Stimulated activated CD8-positive, alpha-beta memory T cell treated with anti-CD3 and anti-CD28 coated beads, Interleukin-7, amount 100 ng/mL, for 24 hours (primary cell): ENCODE measurements around the gene COL4A1.

ENCODE experiments used
- DNase-seq: peaks from one replicate; pipeline ENCODE4 v3.0.0-alpha.2; 2020; ENCODE audit warnings: low read depth

The COL4A1 gene

DNA sequence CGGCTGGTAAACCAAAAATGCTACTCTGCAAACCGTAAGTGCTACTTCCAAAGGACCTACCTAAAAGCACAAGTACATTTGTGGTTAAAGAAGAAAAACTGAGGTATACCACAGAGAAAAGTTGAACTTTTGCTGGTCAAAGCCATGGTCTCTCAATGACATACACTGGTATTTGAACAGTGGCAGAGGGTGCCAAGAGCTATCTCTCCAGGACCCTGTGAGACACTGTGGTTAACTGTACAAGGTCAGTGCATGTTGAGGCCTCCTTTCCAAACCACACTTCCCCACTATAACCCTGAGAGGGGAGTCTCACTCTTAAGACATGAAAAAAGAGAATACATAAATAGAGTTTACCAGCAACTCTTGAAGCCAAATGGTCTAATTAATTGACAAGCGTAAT is 49.5 kb downstream of the COL4A1 start:
- DNase-seq = no peak

DNA sequence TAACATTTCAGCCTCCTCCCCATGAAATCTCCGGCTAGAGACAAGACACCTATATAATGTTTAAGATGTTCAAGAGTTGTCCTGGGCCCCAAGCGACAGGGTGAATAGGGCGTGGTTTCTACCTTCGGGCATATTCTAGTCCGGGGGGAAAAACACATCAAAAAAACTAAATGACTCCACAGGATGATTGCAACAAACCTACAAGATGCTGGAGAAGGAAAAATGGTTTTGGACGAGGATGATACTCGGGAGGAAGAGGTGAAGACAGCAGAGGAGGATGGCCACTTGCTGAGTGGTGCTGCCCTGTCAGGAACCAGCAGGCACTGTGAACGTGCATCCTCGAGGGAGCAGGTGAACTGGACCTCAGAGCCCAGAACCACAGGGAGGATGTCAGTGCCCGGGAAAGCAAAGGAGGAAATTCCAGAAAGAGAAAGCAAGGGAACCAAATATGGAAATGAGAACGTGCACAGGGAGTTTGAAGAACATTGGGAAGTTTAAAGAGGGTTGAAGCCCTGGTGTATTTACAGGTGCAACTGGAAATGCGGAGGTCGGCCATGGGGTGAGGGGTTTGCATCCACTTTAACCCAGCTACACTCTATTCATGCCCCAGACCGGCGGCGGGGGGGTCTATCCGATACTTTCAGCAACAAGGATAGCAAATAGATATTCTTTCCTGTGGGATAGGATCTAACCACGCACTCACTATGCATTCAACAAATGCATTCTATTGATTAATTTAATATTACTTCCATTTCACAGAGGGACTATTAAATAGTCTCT is 50.6 kb downstream of the COL4A1 start:
- no peak for DNase-seq

DNA sequence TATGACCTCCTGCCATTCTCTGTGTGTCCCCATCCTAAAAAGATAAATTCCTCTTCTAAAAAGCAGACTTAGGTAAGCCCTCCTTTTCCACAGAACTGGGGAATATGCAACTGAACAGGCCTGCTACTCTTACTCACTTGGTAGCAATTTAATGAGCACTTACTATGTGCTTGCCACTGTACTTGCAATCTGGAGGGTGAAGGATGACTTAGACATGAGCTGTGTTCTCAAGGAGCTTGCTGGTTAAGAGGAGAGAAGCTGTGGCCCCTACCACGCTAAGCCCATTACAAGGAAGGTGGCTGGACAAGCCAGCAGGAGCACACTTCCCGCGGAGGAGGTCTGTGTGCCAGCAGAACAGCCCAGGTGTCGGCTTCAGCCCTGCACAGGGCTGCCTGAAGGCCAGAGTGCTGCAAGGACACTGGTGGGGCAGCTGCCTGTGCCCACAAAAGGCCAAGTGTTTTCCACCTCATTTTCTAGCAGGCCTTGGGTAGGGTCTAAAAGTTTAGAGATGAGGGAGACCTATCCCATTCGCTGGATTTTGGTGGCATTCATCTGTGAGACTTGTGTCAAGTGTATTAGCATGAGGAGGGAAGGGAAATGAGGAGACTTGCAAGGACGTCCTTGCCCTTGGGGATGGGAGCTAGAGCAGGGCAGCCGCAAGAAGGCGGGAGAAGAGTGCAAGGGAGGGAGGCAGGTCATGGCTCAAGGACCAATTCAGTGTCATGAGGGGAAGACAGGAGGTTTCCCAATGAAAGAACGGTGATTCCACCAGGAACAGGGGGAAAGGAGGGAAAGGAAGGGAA is 52.0 kb downstream of the COL4A1 start:
- DNase-seq = no peak

DNA sequence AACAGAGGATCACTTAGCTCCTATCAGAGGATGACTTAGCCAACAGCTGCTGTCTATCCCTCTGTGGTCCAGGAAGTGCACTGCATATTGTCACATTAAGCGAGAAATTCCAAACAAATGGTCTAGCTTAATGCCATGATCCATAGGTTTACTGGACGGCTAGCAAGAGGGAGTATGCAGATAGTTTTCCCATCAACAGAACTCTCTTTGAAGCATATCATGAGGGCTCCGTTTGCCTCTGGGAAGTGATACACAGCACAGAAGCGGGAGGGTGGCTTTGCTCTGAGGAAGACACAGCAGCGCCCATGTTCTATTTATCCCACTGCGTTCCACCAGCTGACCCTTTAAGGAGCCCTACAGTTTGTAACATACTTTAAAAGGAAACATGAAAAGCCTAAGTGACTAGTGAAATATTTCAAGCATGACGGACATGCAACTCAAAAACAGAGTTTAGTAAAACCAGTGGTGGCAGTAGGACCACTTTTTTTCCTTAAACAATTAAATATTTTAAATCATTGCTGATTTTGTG is 52.7 kb downstream of the COL4A1 start:
- DNase-seq = no peak

DNA sequence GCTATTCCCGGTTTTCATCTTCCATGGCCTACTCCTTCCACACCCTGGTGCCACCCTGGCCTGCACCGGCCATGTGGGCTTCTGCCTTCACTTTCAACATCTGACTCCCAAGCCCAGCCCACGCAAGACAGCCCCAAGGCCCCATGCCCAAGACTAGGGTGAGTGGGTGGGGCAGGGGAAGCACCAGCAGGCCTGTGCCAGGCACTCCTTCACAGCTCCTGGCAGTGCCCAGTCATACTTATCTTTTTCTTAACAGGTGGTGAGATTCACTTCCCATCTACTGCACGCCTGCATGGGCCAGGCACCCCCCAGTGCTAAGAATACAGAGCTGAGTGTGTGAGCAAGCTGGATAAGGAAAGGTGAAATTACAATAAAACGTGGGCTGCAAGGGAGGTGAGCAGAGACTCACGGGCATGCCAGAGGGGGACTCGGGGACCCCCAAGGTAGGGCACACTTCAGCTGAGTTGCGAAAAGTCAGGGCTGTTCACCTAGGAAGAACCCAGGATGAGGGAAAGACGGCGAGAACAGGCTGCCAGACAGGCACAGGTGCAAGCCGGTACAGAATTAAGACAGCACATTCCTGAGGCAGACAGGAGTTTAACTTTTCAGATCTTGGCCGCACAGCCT is 55.7 kb downstream of the COL4A1 start:
- no peak for DNase-seq

DNA sequence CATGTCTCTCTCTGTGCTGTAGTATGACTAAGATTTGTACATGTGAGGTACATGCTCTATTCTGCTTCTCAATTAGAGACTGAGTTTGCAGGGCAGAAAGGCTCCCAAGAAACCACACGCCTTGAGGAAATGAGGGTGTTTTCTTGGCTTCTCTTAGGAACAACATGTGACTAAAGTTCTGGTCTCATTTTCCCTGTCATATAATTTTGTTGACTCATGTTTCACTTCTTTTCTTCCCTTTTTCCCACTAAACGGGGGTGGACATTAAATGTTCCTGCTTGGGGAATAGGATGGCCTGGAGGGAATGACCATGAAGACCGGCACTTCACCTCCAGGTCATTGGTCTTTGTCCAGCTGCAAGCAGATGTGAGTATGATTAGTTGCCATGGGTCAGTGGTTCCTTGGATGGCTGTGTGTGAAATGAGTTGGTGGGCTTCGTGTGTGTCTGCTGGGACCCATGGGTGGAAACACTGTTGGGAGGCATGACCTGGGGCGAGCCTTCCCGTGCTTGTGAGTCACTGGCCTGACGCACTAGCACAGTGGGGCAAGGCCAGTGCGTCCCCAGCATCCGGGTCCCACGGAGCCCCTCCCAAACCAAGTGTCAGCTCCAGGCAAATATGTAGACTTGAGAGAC is 56.6 kb downstream of the COL4A1 start:
- no peak for DNase-seq

DNA sequence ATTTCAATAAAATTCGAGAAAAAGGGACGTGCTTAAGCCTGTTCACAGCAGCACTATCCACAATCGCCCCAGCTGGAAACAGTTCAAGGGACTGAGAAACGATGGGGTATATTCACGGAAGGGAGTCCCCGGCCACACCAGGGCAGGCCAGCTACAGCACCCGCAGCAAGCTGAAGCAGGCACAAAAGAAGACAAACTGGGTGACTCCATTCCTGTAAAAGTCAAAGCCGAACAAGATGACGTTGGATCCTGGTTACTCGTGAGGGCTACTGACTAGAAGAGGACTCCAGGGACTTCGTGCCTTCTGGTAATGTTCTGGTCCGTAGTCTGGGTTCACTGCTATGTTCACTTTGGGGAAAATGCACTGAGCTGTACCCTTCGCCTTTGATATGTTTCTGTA is 57.6 kb downstream of the COL4A1 start:
- no peak for DNase-seq

DNA sequence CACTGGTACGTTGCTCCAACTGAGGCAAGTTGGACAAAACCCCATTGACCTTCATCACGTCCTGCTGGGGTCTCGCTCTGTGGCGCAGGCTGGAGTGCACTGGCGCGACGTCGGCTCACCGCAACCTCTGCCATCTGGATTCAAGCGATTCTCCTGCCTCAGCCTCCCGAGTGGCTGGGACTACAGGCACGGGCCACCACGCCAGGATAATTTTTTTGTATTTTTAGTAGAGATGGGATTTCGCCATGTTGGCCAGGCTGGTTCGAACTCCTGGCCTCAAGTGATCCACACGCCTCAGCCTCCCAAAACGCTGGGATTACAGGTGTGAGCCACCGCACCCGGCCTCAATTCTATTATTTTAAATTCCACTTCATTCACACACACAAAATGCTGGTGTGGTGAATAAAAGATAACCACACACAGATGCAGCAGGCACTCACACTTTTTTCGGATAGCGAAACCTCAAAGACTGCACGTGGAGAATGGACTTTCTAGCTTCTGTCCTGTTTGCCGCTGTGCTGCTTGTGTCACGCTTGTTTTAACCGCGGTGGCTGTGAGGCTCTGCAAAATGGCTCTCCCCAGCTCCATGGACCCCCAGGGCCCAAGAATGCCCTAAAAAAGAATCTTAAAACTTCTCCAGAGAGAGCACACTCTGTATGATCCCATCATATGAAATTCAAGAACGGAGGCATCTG is 58.4 kb downstream of the COL4A1 start:
- DNase-seq = no peak

DNA sequence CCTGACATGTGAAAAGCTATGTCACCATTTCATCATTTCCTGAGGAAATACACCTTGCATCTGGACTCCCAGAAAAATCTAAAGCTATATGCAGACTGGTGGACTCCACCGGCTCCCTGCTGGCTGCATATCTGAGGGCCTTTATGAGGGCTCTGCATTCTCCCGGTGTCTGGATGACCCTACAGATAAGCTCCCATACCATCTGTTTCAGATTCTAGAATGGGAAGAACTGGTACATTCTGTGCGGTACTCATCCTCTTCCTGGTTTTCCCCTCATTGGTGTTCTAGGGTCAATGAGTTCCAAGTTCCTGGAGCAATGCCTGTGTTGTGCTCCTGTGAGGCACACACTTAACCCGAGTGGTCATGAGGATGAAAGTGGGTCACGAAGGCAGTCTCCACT is 60.4 kb downstream of the COL4A1 start:
- no peak for DNase-seq

DNA sequence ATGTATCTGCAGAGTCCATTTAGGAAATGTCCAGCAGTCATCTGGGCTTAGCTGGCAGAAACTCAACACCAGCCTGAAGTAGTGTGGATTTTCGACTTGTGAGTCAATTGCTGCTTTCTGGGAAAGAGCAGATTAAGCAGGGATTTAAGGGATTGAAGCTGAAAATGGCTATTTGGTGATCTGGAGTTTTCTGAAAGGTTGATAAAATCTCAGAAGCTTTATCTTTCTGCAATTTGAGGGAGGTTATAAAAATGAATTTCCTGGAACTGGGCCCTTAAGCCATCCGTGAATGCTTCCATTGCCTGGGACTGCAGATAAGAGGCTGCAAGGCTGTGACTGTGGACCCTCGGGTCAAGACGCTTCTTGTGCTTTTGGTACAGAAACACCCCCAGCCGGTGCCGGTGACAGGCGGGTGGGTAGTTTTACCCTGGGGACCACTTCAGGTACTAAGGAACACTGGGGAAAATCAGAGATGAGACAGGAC is 61.5 kb downstream of the COL4A1 start:
- DNase-seq = no peak

DNA sequence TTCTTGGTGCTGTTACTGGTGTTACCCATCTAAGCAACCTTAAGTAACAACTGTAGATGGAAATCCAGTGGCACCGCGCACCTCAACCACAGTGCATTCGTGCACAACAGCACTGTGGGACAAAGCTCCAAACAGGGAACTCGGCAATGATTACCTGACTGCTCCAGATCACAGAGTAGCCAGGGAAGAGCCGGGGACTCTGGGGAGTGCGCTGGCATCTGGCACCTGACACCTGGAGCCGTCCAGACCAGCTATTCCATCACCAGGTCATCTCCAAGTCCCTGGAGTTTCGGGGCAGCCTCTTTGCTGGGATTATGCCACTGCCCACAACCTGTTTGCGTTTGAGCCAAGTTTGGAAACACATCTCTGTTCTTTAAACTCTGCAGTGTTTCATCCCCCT is 62.0 kb downstream of the COL4A1 start:
- DNase-seq = no peak

DNA sequence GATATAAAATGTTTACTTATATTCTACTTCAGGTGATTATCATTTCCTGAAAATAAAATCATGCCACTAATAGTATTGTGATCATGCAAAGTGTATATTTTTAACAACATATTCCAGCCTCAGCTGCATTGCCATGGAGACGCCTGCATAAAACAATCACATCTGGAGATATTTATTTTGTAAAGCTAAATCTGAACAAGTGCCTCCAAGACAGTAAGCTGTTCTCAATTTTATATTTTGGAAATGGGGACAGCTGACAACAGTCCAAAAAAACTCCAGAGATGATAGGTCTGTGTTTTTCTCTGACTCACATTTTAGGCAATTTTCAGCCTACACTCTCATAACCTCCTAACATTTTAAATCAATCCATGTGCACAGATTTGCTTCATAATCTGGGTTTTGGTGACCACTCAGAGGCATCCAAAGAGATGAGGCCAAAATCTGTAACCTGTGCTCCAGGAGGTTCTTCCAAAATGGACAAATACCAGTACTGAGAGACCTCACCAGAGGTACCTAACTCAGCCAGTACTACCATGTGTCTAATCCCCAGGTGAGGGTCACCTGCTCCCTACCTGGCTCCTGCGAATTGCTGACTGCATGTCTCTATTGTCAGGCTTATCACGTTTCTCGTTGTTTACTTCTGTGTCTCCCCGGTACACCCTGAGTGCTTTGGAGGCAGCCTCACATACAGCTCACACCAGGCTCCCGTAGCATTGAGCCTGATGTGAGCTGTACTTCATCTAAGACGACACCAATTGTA is 62.7 kb downstream of the COL4A1 start:
- DNase-seq = no peak

DNA sequence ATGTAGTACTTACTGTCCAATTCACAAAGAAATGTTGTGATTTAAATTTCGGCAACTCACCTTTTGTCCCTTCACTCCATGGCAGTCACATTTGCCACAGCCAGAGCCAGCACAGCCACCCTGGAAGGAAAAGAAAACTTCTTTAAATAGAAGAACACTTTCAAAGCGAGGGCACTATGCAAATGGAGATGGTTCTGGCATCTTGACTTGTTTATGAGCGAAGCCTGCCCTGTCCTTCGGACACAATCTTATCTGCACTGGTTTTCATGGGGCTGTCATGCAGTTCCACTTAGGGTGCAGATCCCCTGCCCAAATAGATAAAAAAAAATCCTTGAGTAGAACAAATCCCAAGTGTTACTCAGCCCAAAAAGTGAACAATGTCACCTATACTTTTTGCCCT is 64.3 kb downstream of the COL4A1 start:
- DNase-seq = no peak

DNA sequence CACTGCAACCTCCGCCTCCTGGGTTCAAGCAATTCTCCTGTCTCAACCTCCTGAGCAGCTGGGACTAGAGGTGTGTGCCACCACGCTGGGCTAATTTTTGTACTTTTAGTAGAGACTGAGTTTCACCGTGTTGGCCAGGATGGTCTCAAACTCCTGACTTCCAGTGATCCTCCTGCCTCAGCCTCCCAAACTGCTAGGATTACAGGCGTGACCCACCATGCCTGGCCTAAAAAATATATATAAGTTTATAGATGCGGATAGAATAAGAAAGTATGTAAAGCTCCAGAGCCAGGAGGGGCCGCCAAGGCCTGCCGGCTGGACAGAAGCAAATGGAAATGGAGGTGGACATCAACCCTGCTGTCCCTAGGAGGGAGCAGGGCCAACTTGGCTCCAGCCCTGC is 66.0 kb downstream of the COL4A1 start:
- DNase-seq = no peak

DNA sequence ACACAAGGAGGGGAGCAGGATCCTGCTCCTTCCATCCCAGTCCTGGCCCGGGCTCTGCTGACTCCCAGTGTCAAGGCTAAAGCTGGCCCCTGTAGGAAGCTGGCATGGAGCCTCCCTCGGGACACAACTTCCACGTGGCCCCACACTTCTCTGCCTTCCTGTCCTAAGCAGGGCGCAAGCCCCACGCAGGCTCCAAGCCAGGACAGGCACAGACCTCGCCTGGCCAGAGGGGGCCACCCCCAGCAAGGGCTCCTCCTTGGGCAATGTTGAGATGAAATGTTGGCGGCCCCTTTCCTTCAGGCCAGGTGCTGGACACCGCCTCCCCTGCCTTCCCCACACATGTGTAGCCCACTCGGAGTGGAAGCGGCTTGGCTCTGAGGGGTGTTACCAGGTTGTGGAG is 66.6 kb downstream of the COL4A1 start:
- DNase-seq = no peak

DNA sequence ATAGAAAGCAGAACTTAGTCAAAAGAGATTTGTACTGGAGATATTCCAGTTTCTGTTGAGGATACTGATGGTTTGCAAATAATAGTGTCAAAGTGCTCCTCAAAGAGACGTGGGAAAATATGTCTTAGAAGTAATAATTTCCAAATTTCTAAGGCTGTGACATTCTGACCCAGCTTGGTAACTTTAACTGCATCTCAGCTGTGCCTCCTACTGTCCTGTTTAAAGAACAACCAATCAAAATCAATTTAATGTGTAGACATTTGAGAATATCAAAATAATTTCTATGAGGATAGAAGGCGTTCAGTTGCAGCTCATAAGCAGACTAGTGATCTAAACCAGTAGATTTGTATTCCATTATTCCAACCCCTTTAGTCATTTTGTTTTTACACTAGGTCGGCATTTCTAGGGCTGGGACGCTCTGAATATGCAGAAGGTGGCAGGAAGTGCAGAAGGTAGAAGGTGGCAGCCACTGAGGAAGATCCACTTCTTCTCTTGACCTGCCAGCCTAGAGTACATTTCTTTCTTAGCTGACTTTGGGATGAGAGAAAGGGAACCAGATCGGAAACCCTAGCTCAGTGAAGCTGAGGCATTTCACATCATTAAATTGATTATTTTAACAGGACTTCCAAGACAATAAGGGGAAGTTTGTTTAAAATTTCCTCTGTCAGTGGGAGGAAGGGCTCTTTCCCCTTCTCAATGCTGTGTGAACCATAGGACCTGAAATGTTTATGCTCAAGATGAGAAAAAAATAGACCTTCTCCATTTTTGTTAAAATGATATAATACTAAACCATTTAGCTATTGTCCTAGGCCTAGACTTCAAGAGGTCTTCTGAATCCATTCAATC is 67.5 kb downstream of the COL4A1 start:
- no peak for DNase-seq

DNA sequence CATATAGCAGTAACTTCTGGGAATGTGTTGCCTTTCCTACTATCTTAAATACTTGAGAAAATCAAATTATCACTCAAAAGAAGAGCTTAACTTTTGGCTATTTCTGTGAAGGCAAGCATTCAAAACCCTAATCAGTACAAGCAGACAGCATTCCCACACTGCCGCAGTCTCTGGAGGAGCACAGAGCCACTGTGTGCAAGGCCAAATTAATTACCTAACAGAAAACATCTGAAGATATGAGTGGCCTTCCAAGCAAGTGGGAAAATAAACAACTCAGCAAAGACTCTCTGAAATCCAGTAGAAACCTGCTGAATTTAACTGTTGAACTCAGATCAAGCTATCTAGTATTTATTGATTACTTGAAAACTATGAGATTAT is 68.2 kb downstream of the COL4A1 start:
- DNase-seq = no peak

DNA sequence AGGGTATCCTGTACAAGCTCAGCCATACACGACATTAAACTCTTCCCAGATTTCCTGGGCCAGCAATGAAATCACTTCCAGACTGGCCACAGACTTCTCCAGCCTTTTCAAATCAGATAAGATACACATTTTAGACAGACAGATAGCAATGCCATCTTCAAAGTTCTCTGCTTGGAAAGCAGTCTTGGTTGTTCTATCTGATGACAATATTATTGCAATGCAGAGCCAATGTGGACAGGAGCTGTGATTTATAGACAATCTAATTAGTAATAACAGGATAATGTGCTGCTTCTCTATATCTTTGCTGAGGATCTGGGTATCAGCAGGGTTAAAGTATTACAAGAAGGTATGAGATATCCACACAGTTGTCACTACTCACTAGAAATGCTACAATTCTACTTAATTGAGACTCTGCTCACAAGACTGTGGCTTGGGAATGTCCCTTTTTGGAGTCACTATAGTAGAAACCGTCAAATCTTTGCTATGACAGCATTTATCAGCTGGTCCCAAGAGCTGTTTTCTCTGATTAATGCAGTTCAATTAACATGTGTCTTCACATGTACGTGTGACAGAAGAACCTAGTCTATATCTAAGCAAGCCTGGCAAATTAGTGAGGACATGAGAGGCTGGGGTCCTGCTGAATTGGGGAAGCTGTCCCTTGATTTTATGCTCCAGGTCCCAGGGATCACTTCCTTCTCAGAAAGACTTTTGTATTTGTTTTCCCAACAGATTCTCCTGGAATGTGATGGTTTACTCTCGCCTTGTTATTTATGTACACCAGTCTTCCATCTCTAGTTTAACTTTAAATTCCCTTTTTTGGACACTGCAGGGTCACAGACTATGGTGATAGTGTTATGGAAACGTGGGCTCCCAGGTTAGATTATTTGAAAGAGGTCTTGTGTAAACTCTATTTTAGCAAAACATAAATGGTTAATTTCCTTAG is 68.8 kb downstream of the COL4A1 start:
- DNase-seq = no peak

DNA sequence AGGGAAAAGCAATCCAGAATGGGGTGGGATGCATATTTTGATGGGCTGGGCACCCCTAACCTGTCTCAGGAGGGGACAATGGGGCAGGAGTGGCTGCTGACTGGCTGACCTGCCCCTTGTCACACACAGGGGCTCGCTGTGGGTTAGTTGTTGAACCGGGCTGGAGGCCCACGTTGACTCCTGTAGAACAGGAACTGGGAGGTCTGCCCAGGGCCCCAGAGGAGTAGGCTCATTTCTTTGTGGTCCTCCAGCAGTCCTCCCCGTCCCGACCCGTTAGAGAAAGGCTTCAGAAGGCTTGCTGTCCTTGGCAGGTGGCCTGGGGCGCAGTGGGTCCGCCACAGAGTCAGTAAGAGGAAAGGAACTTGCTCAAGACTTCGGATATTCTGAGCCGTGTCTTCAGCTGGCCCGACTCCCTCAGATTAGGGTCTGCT is 70.1 kb downstream of the COL4A1 start:
- DNase-seq = no peak
